Neuronal stem cell (in vitro differentiated cells): ENCODE measurements around the gene GARIN5A.

Experiments used
- DNase-seq: peaks from one replicate; pipeline ENCODE4 v3.0.0-alpha.2; 2013; ENCODE audit warnings: low spot score
- H2AFZ ChIP-seq: one replicate; pipeline ENCODE4 v1.6.1; 2013; ENCODE audit warnings: mild to moderate bottlenecking, low read length, inconsistent platforms
- H2AK5ac ChIP-seq: 2 replicates; pipeline ENCODE4 v1.6.1; 2013; ENCODE audit warnings: low read depth, mild to moderate bottlenecking, inconsistent platforms, low read length, moderate library complexity, mixed read lengths
- H2BK120ac ChIP-seq: 2 replicates; pipeline ENCODE4 v1.6.1; 2013; ENCODE audit warnings: low read depth, mild to moderate bottlenecking, inconsistent platforms, low read length, moderate library complexity, mixed read lengths
- H2BK12ac ChIP-seq: one replicate; pipeline ENCODE4 v1.6.1; 2013; ENCODE audit warnings: low read length, inconsistent platforms
- H2BK15ac ChIP-seq: 2 replicates; pipeline ENCODE4 v1.6.1; 2013; ENCODE audit warnings: mild to moderate bottlenecking, low read length, inconsistent platforms, mixed read lengths
- H2BK5ac ChIP-seq: one replicate; pipeline ENCODE4 v1.6.1; 2013; ENCODE audit warnings: inconsistent platforms, mild to moderate bottlenecking, low read length, moderate library complexity
- H3K14ac ChIP-seq: one replicate; pipeline ENCODE4 v1.6.1; 2013; ENCODE audit warnings: low read length, inconsistent platforms
- H3K18ac ChIP-seq: 2 replicates; pipeline ENCODE4 v1.6.1; 2013; ENCODE audit warnings: low read length, inconsistent platforms
- H3K23ac ChIP-seq: 2 replicates; pipeline ENCODE4 v1.6.1; 2013; ENCODE audit warnings: low read depth, mild to moderate bottlenecking, mixed read lengths, low read length, inconsistent platforms; ENCODE audit not compliant: poor library complexity
- H3K27ac ChIP-seq: replicated peaks from 3 replicates; pipeline ENCODE4 v1.5.1; 2013; ENCODE audit warnings: low read length, inconsistent platforms
- H3K27me3 ChIP-seq, 3 experiments: 2 replicates each; pipeline ENCODE4 v1.6.1; 2013; ENCODE audit warnings: low read length in 3 of 3, mild to moderate bottlenecking in 2 of 3, inconsistent platforms in 1 of 3, low read depth in 1 of 3, mixed read lengths in 1 of 3, moderate library complexity in 1 of 3; ENCODE audit not compliant: control insufficient read depth in 3 of 3, insufficient read depth in 3 of 3
- H3K36me3 ChIP-seq, 2 donors: replicated peaks in 1 of 2; 2 replicates each; pipeline ENCODE4 v1.6.1; 2013; ENCODE audit warnings: low read length in 2 of 2; ENCODE audit not compliant: control insufficient read depth in 2 of 2, insufficient read depth in 2 of 2
- H3K4ac ChIP-seq: 2 replicates; pipeline ENCODE4 v1.6.1; 2013; ENCODE audit warnings: inconsistent platforms, mild to moderate bottlenecking, low read length, moderate library complexity
- H3K4me1 ChIP-seq, 2 donors: 1 replicate in 1 of 2; 2 replicates in 1 of 2; pipeline ENCODE4 v1.6.1; 2013; ENCODE audit warnings: low read length in 2 of 2, low read depth in 1 of 2; ENCODE audit not compliant: control insufficient read depth in 2 of 2, insufficient read depth in 1 of 2
- H3K4me2 ChIP-seq: one replicate; pipeline ENCODE4 v1.6.1; 2013; ENCODE audit warnings: mild to moderate bottlenecking, low read length, inconsistent platforms; ENCODE audit not compliant: insufficient read depth, poor library complexity, severe bottlenecking
- H3K4me3 ChIP-seq, 2 donors: 2 replicates each; pipeline ENCODE4 v1.5.1; 2013; ENCODE audit warnings: low read length in 2 of 2, mild to moderate bottlenecking in 2 of 2, inconsistent platforms in 1 of 2, moderate library complexity in 1 of 2
- H3K79me1 ChIP-seq: one replicate; pipeline ENCODE4 v1.6.1; 2013; ENCODE audit warnings: low read depth, mild to moderate bottlenecking, inconsistent platforms, low read length, moderate library complexity
- H3K9ac ChIP-seq: one replicate; pipeline ENCODE4 v1.6.1; 2013; ENCODE audit warnings: mild to moderate bottlenecking, low read depth, low read length, inconsistent platforms; ENCODE audit not compliant: poor library complexity
- H3K9me3 ChIP-seq, 2 donors: replicated peaks in 1 of 2; 2 replicates each; pipeline versions ENCODE3 to v1.6.1; 2013; ENCODE audit warnings: low read length in 2 of 2, mild to moderate bottlenecking in 2 of 2, inconsistent platforms in 1 of 2, low read depth in 1 of 2, mixed read lengths in 1 of 2, moderate library complexity in 1 of 2; ENCODE audit not compliant: control insufficient read depth in 2 of 2, insufficient read depth in 1 of 2
- H4K8ac ChIP-seq: one replicate; pipeline ENCODE4 v1.6.1; 2013; ENCODE audit warnings: low read depth, mild to moderate bottlenecking, inconsistent platforms, low read length, moderate library complexity
- H4K91ac ChIP-seq: one replicate; pipeline ENCODE4 v1.6.1; 2013; ENCODE audit warnings: low read length, low read depth, mild to moderate bottlenecking, inconsistent platforms; ENCODE audit not compliant: poor library complexity
- WGBS, 2 donors: extraction: QIAGEN DNeasy Blood & Tissue Kit; methylation state at CpG; one replicate each; pipeline ENCODE4 v1.1.7; 2013; ENCODE audit warnings: missing lambda C conversion rate in 2 of 2, mixed read lengths in 1 of 2; ENCODE audit not compliant: insufficient read length in 2 of 2, insufficient replicate concordance in 1 of 2; ENCODE audit errors: extremely low coverage in 2 of 2; 5-methylcytosine and 5-hydroxymethylcytosine counted together

The GARIN5A gene

DNA sequence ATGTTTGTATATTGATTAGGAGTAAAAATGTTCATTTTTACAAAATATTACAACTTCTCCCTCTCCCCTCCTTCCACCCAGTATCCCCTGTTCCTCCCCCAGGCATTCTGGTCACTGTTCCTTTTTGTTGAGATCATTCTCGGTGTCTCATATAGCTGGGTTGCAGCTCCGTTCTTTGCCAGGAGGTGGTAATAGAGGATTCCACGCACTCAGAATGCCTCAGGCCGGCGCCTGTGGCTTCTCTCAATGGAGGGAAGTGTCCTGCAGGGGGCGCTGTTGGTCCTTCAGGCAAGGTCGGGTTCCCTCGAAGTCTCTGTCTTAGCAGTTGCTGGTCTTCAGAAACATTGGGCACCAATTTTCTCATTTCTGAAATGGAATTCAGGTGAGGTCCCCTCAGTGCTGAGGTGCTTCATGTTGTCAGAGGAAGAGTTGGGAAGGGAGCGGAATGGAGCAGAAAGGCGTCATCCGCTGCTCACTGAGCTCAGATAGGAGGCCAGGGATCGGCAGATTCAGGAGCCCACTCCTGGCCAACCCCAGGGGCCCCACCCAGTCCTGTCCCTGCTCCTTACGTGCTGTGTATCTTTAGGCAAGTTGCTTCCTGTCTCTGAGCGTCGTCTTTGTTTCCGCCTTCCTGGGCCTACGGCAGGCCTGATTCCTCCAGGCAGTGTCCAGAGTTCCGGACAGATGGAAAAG is 10.3 kb upstream of the GARIN5A start:
- peaks cover 16 to 27% of the 10 kb centered on the region in 2 donors for H3K9me3 ChIP-seq
- H4K8ac ChIP-seq = no peak overlapping the region
- H3K9ac ChIP-seq = no peak overlapping the region
- H3K4me1 ChIP-seq = peaks cover 16% of the 10 kb centered on the region in 2 donors
- H2AFZ ChIP-seq = no peak overlapping the region
- H3K79me1 ChIP-seq = no peaks in the 10 kb centered on the region
- no CpG with 5 or more reads among the region's 18 CpGs for WGBS, 2 donors
- peak overlapping the region; percentile 37 for H3K23ac ChIP-seq
- DNase-seq = no peak
- H3K18ac ChIP-seq = peak overlapping the region; percentile 67
- no peak overlapping the region for H3K4me2 ChIP-seq
- peak overlapping the region; percentile 83 for H2BK5ac ChIP-seq
- H3K14ac ChIP-seq = peak overlapping the region; percentile 47
- H2AK5ac ChIP-seq = peak overlapping the region; percentile 77
- no peak overlapping the region for H3K4me3 ChIP-seq
- H2BK15ac ChIP-seq = no peak overlapping the region
- H3K27ac ChIP-seq = no peak overlapping the region
- no peak overlapping the region for H2BK12ac ChIP-seq
- no peak overlapping the region for H4K91ac ChIP-seq
- H3K36me3 ChIP-seq = peaks cover 4 to 13% of the 10 kb centered on the region in 2 donors
- no peak overlapping the region for H2BK120ac ChIP-seq
- H3K4ac ChIP-seq = no peak overlapping the region
- H3K27me3 ChIP-seq = peaks cover 0 to 38% (median 5%) of the 10 kb centered on the region in 3 experiments

- no peak overlapping the region for H2BK15ac ChIP-seq
- H3K23ac ChIP-seq = no peak overlapping the region
- H2AFZ ChIP-seq = no peak overlapping the region
- H3K4me2 ChIP-seq = no peak overlapping the region
- H3K27ac ChIP-seq = no peak overlapping the region
- H3K4me1 ChIP-seq = peaks cover 6 to 10% of the 10 kb centered on the region in 2 donors
- no peak overlapping the region for H4K8ac ChIP-seq
- no peak overlapping the region for H4K91ac ChIP-seq
- no CpG with 5 or more reads among the region's 10 CpGs for WGBS, 2 donors
- H3K36me3 ChIP-seq = peaks cover 4 to 20% of the 10 kb centered on the region in 2 donors
- H2BK120ac ChIP-seq = no peak overlapping the region
- H3K4ac ChIP-seq = no peak overlapping the region
- peaks cover 0 to 25% (median 0%) of the 10 kb centered on the region in 3 experiments for H3K27me3 ChIP-seq
- H2AK5ac ChIP-seq = no peak overlapping the region
- H3K9ac ChIP-seq = no peak overlapping the region
- no peak overlapping the region for H2BK12ac ChIP-seq
- H3K79me1 ChIP-seq = no peaks in the 10 kb centered on the region
- no peak for DNase-seq
- no peak overlapping the region for H3K14ac ChIP-seq
- H2BK5ac ChIP-seq = no peak overlapping the region
- H3K18ac ChIP-seq = peak overlapping the region; percentile 38
- H3K4me3 ChIP-seq = no peak overlapping the region
- H3K9me3 ChIP-seq = peaks cover 14 to 22% of the 10 kb centered on the region in 2 donors
Observed at GRCh38 chr19:50485284-50485955, 8.8 kb upstream of the GARIN5A start.

- Histone ChIP-seq H2BK15ac (no peak overlapping the region), H2BK120ac (no peak overlapping the region), H2BK5ac (no peak overlapping the region), H3K9me3 (peaks cover 19 to 39% of the 10 kb centered on the region in 2 donors), H3K18ac (no peak overlapping the region), H3K4me1 (no peaks in the 10 kb centered on the region), H3K27ac (no peak overlapping the region), H3K9ac (no peak overlapping the region), H3K14ac (no peak overlapping the region), H3K27me3 (peaks cover 0 to 7% (median 0%) of the 10 kb centered on the region in 3 experiments), H3K4me3 (no peak overlapping the region), H2BK12ac (no peak overlapping the region), H2AK5ac (no peak overlapping the region), H3K23ac (no peak overlapping the region), H3K36me3 (peaks cover 18 to 39% of the 10 kb centered on the region in 2 donors), H4K91ac (no peak overlapping the region), H4K8ac (no peak overlapping the region), H3K79me1 (peaks cover 5% of the 10 kb centered on the region), H2AFZ (no peak overlapping the region), H3K4ac (no peak overlapping the region), H3K4me2 (no peak overlapping the region)
- WGBS, 2 donors = no CpG with 5 or more reads among the region's 10 CpGs
- DNase-seq = no peak
Observed at GRCh38 chr19:50482916-50483315, 6.3 kb upstream of the GARIN5A start.

DNA sequence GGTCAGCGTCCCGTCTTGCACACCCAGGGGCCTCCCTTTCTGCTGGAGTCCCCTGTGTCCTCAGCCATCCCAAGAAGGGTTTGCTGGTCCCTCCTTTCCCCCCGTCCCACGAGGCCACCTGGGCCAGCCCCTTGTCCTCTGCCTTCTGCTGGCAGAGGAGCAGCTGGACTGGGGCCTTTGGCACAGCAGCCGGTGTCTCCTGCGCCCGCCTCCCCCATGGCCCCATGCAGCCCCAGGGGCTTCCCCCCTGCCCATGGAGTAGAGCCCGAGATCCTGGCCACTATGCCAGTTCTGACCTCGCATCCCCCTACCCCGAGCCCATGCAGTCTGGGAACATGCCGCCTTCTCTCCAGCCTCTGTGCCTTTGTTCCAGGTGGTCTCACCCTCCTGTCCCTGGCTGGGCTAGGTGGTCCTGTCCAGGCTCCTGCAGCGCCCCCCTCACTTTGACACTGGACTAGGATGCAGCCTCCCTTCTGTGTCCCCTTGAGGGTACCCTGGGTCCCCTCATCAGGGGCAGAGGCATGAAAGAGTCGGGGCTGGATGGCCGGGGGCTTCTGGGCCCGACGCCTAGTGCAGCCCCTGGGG is 5.7 kb upstream of the GARIN5A start:
- Histone ChIP-seq H3K4ac (no peak overlapping the region), H2BK12ac (no peak overlapping the region), H3K79me1 (peaks cover 5% of the 10 kb centered on the region), H2BK120ac (no peak overlapping the region), H2AK5ac (no peak overlapping the region), H3K14ac (no peak overlapping the region), H3K4me3 (no peak overlapping the region), H3K23ac (no peak overlapping the region), H2BK15ac (no peak overlapping the region), H3K4me1 (no peaks in the 10 kb centered on the region), H2BK5ac (no peak overlapping the region), H3K36me3 (peaks cover 18 to 39% of the 10 kb centered on the region in 2 donors), H3K27ac (no peak overlapping the region), H4K8ac (no peak overlapping the region), H3K18ac (no peak overlapping the region), H3K4me2 (no peak overlapping the region), H3K27me3 (peaks cover 0 to 3% (median 0%) of the 10 kb centered on the region in 3 experiments), H3K9ac (no peak overlapping the region), H2AFZ (no peak overlapping the region), H4K91ac (no peak overlapping the region), H3K9me3 (peaks cover 19 to 43% of the 10 kb centered on the region in 2 donors)
- no peak for DNase-seq
- no CpG with 5 or more reads among the region's 16 CpGs for WGBS, 2 donors
